ENCODE data around the gene EPHA5.

EPHA5 gene

GRCh38 chr4:65623506-65623905 lies 46.8 kb downstream of the EPHA5 start:
- no peak for DNase-seq

GRCh38 chr4:65617416-65617815 lies 52.9 kb downstream of the EPHA5 start:
- DNase-seq, result no peak

- no peak for DNase-seq
These were observed 65.8 kb downstream of the EPHA5 start for GRCh38 chr4:65604515-65604914.

- DNase-seq, result no peak
These were observed 69.6 kb downstream of the EPHA5 start for GRCh38 chr4:65600656-65601055.

GRCh38 chr4:65599340-65599739 lies 70.9 kb downstream of the EPHA5 start:
- no peak for DNase-seq

GRCh38 chr4:65597697-65598096 lies 72.6 kb downstream of the EPHA5 start:
- DNase-seq, result no peak

- no peak for DNase-seq
These were observed 78.2 kb downstream of the EPHA5 start for GRCh38 chr4:65592089-65592488.

GRCh38 chr4:65589921-65590320 lies 80.4 kb downstream of the EPHA5 start:
- DNase-seq, result no peak

- no peak for DNase-seq
These were observed 81.0 kb downstream of the EPHA5 start for GRCh38 chr4:65589331-65589730.

GRCh38 chr4:65580551-65580950 lies 89.7 kb downstream of the EPHA5 start:
- DNase-seq, result no peak

GRCh38 chr4:65566473-65566872 lies 103.8 kb downstream of the EPHA5 start:
- DNase-seq, result no peak

GRCh38 chr4:65561164-65561563 lies 109.1 kb downstream of the EPHA5 start:
- no peak for DNase-seq

- DNase-seq, result no peak
These were observed 111.0 kb downstream of the EPHA5 start for GRCh38 chr4:65559270-65559669.

- no peak for DNase-seq
These were observed 118.2 kb downstream of the EPHA5 start for GRCh38 chr4:65552057-65552456.

- DNase-seq, result no peak
These were observed 119.8 kb downstream of the EPHA5 start for GRCh38 chr4:65550500-65550899.

GRCh38 chr4:65546882-65547416 lies 123.3 kb downstream of the EPHA5 start:
- DNase-seq, result no peak

- no peak for DNase-seq
These were observed 131.7 kb downstream of the EPHA5 start for GRCh38 chr4:65538571-65538970.

- no peak for DNase-seq
These were observed 135.2 kb downstream of the EPHA5 start for GRCh38 chr4:65535113-65535512.

- no peak for DNase-seq
These were observed 148.6 kb downstream of the EPHA5 start for GRCh38 chr4:65521666-65522065.

GRCh38 chr4:65515646-65516045 lies 154.6 kb downstream of the EPHA5 start:
- no peak for DNase-seq

- DNase-seq, result no peak
These were observed 159.3 kb downstream of the EPHA5 start for GRCh38 chr4:65510976-65511375.

GRCh38 chr4:65508168-65508567 lies 162.1 kb downstream of the EPHA5 start:
- DNase-seq, result no peak

GRCh38 chr4:65502131-65502701 lies 168.1 kb downstream of the EPHA5 start:
- DNase-seq, result no peak

- no peak for DNase-seq
These were observed 171.7 kb downstream of the EPHA5 start for GRCh38 chr4:65498606-65499005.

GRCh38 chr4:65495439-65495838 lies 174.8 kb downstream of the EPHA5 start:
- no peak for DNase-seq

Data from NK-92 treated with Interleukin-12 subunit alpha and Interleukin-12 subunit beta, amount 100 ng/mL, for 24 hours (cell line).